GM12875 (cell line): Measurements from ENCODE around the gene DNAJB11.

ENCODE experiments used
- H3K4me3 ChIP-seq: one replicate; pipeline ENCODE4 v1.5.1; 2011; ENCODE audit warnings: low read depth, low read length, control low read depth
- TF ChIP-seq, protein P1 (sequence below): IDR thresholded peaks from 2 replicates; pipeline ENCODE4 v1.5.1; 2011; ENCODE audit warnings: low read depth, mild to moderate bottlenecking, control low read depth, inconsistent platforms, low read length, moderate library complexity, borderline replicate concordance; ENCODE audit not compliant: insufficient read depth

Gene DNAJB11

DNA sequence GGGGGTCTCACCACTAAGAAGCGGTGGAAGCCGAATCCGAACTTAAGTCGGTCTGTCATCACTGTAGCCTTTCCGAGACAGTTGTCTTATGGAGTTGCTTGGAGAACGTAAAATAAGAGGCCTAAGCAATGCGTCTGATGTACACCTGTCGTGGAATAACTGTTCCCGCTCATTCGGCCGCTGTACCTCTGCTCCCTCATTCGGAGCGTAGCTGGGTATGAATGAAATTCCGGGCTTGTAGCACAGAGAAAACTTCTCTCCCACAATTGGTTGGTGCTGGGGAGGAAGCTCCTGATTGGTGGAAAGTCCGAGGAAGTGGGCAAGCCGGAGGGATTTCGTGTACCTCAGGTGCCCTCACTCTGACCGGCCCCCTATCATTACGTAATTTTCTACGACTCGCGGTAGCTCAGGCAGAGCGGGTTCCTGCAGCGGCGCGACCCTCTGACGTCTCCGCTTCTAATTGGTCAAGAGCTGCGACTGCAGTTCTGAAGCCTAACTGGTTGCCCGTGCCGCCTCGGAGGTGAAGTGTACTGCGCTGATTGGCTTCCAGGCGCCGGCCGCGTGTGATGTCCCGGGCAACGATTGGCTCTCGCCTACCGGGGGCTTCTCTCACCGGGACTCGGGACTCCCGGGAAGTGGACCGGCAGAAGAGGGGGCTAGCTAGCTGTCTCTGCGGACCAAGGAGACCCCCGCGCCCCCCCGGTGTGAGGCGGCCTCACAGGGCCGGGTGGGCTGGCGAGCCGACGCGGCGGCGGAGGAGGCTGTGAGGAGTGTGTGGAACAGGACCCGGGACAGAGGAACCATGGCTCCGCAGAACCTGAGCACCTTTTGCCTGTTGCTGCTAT, at the start of gene DNAJB11:
TSS of gene DNAJB11 (plus strand) at position 625 of the 845 bp plus-strand sequence. CDS start at position 803, 178 bp downstream.
- TF ChIP-seq, protein P1, sequence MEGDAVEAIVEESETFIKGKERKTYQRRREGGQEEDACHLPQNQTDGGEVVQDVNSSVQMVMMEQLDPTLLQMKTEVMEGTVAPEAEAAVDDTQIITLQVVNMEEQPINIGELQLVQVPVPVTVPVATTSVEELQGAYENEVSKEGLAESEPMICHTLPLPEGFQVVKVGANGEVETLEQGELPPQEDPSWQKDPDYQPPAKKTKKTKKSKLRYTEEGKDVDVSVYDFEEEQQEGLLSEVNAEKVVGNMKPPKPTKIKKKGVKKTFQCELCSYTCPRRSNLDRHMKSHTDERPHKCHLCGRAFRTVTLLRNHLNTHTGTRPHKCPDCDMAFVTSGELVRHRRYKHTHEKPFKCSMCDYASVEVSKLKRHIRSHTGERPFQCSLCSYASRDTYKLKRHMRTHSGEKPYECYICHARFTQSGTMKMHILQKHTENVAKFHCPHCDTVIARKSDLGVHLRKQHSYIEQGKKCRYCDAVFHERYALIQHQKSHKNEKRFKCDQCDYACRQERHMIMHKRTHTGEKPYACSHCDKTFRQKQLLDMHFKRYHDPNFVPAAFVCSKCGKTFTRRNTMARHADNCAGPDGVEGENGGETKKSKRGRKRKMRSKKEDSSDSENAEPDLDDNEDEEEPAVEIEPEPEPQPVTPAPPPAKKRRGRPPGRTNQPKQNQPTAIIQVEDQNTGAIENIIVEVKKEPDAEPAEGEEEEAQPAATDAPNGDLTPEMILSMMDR, result no peak
- peak within 1 kb of the TSS; percentile 99 for H3K4me3 ChIP-seq

DNA sequence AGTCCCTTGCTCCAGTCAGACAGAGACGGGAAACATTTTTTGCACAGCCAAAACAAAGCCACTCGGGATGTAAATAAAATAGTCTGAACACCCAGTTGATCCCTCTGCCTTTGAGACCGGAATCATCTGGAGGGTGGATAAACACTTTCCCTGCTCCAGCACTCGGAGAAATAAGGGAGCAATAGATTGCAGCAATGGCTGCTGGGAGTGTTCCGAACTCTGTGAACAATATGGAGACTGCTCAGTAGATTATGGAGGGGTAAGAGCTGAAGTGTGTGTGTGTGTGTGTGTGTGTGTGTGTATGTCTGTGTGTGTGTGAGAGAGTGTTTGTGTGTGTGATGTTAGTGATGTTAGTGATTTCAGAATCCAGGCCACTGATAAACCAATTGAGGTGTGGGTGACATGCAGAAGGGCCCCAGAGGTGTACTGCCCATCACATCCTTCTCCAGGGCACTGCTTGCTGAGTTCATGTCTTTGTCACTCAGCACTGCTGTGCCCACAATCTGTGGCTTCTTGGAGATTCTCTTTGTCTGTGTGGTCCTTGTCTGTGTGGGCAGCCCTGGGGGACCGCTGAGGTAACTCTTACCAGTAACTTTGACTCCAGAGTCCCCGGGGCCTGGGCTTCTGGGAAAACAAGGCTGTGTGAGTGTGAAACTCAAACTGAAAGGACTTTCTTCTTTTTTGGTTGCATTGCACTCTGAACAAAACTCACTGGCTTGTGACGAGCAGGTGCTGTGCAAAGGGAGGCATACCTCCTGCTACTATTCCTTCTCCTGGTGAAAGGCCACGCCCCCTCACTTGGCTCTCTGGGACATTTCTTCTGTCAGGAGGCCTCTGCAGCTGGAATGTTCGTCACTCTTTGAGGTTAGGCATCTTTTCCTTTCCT, 49.3 kb upstream of the DNAJB11 start:
- TF ChIP-seq, protein P1, result no peak

DNA sequence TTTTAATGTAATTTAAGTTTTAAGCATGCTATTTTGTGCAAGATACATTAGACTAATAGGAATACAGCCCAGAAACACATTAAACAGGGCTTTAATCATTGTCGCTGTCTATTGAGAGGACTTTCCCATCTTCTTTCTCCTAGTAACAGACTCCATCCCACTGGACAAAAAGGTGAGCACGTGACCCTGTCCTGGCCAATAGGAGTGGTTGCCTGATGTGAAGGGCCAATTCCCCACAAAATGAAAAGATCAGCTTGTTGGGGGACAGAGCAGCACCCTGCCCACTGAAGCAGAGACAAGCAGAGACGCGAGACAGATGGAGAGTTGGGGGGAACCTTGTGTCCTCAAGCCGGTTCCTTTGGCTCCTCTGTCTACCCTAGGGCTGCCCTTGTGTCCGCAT, 47.5 kb upstream of the DNAJB11 start:
- no peak overlapping the region for H3K4me3 ChIP-seq
- TF ChIP-seq, protein P1, result no peak

More for the DNA sequence above, 49.3 kb upstream of the DNAJB11 start:
- H3K4me3 ChIP-seq, result no peak overlapping the region

DNA sequence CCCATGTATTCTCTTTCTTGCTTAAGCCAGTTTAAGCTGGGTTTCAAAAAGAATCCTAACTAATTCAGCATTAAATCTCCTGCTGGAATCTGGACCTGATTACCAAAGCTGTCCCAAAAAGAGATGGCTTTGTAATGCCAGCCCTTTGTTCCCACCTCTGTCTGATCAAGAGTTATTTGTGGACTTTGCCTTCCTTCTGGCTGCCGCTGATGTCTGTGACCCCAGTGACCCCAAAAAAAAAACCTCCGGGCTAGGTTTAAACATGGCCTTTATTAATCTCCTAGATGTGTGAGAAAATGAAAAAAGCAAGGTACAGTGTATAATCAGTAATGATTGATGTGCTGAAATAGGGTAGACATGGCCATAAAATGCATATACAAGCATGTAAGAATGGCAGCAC, 47.1 kb upstream of the DNAJB11 start:
- TF ChIP-seq, protein P1, result no peak
- no peak overlapping the region for H3K4me3 ChIP-seq

DNA sequence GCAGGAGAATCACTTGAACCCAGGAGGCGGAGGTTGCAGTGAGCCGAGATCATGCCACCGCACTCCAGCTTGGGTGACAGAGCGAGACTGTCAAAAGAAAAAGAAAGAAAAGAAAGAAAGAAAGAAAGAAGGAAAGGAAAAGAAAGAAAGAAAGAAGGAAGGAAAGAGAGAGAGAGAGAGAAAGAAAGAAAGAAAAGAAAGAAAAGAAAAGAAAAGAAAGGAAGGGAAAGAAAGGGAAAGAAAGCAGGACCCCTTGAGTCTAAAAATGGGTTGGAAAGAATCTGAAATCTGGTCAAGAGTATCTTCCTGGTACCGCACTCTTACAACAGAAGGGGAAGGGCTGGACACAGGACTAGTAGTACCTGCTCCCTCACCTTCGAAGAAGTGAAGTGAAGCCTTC, 45.9 kb upstream of the DNAJB11 start:
- no peak overlapping the region for H3K4me3 ChIP-seq
- TF ChIP-seq, protein P1, result no peak

DNA sequence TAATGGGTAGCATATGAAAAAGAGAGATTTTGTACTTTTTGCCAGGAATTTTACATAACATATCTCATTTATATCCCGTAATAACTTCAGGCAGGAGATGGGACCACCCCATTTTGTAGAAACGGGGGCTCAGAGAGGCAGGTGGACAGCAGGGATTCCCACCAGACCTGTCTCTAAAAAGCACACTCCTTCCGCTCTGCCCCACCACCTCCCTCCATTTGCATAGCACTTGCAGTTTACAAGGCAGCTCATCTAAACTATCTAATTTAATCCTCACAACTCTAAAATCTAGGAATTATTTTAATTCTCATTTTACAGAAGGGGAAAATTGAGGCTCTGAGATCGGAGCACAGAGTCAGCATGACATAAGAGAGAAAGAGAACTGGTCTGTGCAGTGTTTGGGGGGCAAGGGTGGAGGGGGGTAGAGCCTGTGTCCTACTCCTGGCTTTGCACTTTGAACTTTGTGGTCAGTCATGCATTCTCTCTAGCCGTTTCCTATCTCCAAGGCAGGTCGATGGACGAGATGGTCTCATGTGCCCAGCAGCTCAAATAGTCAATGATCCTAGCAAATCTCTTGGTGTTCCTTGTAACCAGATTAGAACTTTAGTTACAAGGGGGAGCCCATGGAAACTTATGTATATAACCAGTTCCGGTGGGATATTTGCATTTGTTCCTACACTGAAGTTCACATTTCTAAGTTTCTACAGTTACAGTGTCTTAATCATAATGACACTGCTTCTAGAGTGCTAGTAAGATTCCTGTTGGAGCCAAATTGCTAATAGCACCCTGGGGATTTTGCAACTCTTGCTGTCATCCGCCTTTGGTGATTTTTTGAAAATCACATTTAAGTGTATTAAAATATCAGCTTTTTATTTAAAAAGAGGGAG, 44.9 kb upstream of the DNAJB11 start:
- H3K4me3 ChIP-seq, result no peak overlapping the region
- TF ChIP-seq, protein P1, result no peak
